ENCODE measurements around the gene PCDHGA10.
"Not testable (repeated sequence)": the region's sequence is repeated elsewhere in the genome, so short reads cannot be mapped to it uniquely, and the experiment has no call there.

PCDHGA10 gene

DNA sequence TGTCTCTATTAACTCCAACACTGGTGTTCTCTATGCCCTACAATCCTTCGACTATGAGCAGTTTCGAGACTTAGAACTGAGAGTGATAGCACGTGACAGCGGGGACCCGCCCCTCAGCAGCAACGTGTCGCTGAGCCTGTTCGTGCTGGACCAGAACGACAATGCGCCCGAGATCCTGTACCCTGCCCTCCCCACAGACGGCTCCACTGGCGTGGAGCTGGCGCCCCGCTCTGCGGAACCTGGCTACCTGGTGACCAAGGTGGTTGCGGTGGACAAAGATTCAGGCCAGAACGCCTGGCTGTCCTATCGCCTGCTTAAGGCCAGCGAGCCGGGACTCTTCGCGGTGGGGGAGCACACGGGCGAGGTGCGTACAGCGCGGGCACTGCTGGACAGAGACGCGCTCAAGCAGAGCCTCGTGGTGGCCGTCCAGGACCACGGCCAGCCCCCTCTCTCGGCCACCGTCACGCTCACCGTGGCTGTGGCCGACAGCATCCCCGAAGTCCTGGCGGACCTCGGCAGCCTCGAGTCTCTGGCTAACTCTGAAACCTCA, 10.0 kb downstream of the PCDHGA10 start:
- no peak for DNase-seq

DNA sequence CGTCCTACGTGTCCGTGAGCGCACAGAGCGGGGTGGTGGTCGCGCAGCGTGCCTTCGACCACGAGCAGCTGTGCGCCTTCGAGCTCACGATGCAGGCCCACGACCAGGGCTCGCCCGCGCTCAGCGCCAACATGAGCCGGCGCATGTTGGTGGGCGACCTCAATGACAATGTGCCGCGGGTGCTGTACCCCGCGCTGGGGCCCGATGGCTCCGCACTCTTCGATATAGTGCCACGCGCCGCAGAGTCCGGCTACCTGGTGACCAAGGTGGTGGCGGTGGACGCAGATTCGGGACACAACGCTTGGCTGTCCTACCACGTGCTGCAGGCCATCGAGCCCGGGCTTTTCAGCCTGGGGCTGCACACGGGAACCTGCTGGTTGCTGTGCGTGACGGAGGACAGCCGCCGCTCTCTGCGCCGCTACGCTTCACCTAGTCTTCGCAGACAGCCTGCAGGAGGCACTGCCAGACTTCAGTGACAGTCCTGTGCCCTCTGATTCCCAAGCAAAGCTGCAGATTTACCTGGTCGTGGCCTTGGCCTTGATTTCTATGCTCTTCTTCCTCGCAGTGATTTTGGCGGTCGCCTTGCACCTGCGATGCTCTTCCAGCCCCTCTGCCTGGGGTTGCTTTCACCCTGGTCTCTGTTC, 15.1 kb downstream of the PCDHGA10 start:
- DNase-seq, result no peak

DNA sequence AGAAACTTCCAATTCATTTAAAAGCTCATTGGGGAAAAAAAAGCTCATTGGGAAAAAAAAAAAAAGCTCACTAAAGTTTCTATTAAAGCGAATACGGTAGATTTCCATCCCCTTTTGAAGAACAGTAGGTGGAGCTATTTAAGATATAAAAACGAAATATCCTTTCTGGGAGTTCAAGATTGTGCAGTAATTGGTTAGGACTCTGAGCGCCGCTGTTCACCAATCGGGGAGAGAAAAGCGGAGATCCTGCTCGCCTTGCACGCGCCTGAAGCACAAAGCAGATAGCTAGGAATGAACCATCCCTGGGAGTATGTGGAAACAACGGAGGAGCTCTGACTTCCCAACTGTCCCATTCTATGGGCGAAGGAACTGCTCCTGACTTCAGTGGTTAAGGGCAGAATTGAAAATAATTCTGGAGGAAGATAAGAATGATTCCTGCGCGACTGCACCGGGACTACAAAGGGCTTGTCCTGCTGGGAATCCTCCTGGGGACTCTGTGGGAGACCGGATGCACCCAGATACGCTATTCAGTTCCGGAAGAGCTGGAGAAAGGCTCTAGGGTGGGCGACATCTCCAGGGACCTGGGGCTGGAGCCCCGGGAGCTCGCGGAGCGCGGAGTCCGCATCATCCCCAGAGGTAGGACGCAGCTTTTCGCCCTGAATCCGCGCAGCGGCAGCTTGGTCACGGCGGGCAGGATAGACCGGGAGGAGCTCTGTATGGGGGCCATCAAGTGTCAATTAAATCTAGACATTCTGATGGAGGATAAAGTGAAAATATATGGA, 17.7 kb downstream of the PCDHGA10 start, which contains the start of gene PCDHGA12:
Gene PCDHGA12 (plus strand): TSS at position 176 of the 782 bp plus-strand sequence. CDS start 253 bp downstream, at position 429.
- no peak for DNase-seq

DNA sequence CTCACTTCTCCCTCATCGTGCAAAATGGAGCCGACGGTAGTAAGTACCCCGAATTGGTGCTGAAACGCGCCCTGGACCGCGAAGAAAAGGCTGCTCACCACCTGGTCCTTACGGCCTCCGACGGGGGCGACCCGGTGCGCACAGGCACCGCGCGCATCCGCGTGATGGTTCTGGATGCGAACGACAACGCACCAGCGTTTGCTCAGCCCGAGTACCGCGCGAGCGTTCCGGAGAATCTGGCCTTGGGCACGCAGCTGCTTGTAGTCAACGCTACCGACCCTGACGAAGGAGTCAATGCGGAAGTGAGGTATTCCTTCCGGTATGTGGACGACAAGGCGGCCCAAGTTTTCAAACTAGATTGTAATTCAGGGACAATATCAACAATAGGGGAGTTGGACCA, 18.5 kb downstream of the PCDHGA10 start:
- no peak for DNase-seq

DNA sequence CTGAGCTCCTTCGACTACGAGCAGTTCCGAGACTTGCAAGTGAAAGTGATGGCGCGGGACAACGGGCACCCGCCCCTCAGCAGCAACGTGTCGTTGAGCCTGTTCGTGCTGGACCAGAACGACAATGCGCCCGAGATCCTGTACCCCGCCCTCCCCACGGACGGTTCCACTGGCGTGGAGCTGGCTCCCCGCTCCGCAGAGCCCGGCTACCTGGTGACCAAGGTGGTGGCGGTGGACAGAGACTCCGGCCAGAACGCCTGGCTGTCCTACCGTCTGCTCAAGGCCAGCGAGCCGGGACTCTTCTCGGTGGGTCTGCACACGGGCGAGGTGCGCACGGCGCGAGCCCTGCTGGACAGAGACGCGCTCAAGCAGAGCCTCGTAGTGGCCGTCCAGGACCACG, 19.5 kb downstream of the PCDHGA10 start:
- DNase-seq, result not testable (repeated sequence)

DNA sequence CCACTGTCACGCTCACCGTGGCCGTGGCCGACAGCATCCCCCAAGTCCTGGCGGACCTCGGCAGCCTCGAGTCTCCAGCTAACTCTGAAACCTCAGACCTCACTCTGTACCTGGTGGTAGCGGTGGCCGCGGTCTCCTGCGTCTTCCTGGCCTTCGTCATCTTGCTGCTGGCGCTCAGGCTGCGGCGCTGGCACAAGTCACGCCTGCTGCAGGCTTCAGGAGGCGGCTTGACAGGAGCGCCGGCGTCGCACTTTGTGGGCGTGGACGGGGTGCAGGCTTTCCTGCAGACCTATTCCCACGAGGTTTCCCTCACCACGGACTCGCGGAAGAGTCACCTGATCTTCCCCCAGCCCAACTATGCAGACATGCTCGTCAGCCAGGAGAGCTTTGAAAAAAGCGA, 19.9 kb downstream of the PCDHGA10 start:
- not testable (repeated sequence) for DNase-seq

DNA sequence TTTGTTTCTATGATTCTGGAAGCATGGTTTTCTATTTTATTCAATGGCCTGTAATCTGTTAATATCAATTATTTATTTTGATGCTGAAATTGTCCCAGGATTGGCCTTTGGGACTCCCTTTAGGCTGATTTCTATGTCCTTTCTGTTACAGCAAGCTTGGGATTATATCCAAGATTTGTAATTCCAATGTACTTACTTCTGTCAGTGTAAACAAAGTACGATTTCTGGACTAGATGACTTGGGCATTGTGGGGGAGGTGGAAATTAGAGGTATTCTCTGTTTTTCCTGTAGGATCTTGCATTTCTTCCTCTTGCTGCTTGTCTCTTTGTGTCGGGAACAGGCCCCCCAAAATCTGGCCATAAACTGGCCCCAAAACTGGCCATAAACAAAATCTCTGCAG, 21.2 kb downstream of the PCDHGA10 start:
- no peak for DNase-seq

DNA sequence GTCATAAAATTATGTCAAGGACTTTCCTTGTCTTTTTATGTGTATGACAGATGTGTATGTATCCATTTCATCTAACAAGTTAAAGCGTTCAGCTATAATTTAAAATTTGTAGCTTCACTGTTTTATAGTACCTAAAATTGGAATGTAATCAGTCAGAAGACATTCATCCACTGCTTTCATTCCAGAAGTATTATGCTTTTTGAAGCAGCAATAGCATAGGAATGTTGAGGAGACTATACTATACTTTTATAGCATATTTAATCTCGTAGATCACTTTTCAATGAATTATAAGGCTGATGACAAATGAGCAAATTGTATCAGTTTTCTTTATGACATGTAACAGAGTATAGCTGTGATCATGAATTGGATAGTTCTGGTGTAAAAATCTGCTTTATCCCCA, 24.4 kb downstream of the PCDHGA10 start:
- DNase-seq, result no peak

DNA sequence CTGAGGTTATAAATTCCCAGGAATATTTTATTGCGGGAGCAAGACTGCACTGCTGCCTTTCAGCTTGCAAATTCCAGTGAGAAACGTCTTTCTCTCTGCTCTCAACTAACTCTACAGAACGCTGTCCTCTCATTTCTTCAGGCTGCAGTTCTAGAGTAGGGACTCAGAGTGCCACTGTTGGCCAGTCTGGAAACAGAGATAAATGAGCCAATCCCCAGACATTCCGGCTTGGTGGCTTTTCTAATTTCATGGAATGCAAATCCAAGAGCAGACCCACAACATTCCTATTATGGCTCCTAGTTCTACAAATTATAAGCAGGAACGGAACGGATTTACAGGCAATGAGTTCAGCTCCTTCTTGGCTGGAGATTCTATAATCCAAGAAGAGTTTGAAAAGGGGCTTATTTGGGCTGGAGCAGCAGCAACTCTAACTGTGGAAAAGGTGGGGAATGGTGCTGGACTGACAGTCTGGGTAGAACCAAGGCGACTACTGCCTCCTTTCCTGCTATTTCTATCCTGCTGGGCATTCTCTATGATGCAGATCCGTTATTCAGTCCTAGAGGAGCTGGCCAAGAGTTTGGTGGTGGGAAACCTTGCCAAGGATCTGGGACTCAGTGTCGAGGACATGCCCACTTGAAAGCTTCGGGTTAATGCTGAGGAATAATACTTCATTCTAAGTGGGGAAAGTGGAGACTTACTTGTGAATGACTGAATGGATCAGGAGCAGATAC, 26.8 kb downstream of the PCDHGA10 start:
- no peak for DNase-seq

DNA sequence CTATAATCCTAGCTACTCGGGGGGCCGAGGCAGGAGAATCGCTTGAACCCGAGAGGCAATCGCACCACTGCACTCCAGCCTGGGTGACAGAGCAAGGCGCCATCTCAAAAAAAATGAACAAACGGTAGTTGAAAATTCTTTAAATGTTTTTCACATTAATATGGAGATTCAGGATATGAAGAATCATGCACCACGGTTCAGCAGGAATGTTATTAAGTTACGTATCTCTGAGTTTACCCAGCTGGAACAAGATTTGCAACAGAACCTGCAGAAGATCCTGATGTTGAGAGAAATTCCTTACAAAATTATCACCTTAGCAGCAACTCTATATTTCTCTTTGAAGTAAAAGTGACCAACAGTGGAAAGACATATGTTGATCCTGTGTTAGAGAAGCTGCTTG, 27.6 kb downstream of the PCDHGA10 start:
- no peak for DNase-seq

DNA sequence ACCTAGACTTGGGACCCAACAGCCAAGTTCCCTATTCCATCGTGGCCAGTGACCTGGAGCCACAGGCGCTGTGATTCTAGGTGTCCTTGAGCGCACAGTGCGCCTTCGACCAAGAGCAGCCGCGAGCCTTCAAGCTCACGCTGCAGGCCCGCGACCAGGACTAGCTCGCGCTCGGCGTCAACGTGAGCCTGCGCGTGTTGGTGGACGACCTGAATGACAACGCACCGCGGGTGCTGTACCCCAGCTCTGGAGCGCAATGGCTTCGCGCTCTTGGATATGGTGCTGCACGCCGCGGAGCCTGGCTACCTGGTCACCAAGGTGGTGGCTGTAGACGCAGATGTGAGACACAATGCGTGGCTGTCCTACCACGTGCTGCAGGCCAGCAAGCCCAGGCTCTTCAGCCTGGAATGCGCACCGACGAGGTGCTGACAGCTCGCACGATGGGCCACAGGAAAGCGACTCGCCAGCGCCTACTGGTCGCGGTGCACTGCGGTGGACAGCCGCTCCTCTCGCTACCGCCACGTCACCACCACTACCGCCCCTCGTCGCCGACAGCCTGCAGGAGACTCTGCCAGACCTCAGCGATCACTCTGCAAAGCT, 28.9 kb downstream of the PCDHGA10 start:
- no peak for DNase-seq

DNA sequence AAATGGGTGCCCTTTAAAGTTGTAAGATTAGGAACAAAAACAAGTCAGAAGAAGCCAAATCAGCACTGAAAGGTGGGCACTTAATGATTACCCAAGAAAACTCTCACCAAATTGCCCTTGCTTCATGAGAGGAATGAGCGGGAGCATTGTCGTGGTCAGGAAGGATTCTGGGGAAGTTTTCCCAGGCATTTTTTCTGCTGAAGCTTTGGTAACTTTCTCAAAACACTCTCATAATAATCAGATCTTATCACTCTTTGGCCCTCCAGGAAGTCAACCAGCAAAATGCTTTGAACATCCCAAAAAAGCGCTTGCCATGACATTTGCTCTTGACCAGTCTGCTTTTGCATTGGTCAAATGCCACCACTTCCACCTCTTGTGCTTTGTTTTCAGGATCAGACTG, 52.6 kb downstream of the PCDHGA10 start:
- no peak for DNase-seq

Measured in activated gamma-delta T cell (primary cell).